NCI-H2227 (cell line): ENCODE results near the gene CD109.
"Not testable (repeated sequence)": the region's sequence is repeated elsewhere in the genome, so short reads cannot be mapped to it uniquely, and the experiment has no call there.

Source experiments
- DNase-seq: peaks from one replicate; lab custom pipeline; 2025; ENCODE audit not compliant: unreplicated experiment; lab: John Stamatoyannopoulos, UW

The CD109 gene

DNA sequence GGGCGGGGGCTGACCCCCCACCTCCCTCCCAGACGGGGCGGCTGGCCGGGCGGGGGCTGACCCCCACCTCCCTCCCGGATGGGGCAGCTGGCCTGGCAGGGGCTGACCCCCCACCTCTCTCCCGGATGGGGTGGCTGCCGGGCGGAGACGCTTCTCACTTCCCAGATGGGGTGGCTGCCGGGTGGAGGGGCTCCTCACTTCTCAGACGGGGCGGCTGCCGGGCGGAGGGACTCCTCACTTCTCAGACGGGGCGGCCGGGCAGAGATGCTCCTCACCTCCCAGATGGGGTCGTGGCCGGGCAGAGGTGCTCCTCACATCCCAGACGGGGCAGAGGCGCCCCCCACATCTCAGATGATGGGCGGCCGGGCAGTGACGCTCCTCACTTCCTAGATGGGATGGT is 155.0 kb downstream of the CD109 start:
- not testable (repeated sequence) for DNase-seq

- DNase-seq, result peak; percentile 3
Observed at GRCh38 chr6:73854998-73855718, 159.2 kb downstream of the CD109 start.

- DNase-seq, result no peak
Observed at GRCh38 chr6:73857341-73857890, 161.4 kb downstream of the CD109 start.

DNA sequence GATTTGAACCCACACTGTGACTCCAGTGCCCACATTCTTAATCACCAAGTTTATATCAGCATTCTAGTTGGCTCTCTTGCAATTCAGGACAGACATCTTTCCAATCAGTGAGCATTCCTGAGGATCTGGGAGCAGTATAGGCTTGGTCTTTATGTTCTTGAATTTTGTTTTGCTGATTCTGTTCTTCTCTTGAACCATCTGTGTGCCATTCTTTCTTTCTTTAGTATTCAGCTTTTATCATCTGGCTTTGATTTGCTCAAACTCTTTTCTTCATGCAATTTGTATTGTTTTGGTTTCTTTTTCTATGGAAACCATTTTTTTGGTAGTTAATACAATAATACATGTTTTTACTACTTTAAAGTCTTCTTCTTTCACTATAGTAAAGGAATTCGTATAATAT is 162.4 kb downstream of the CD109 start:
- no peak for DNase-seq

- no peak for DNase-seq
Observed at GRCh38 chr6:73860303-73860702, 164.3 kb downstream of the CD109 start.

DNA sequence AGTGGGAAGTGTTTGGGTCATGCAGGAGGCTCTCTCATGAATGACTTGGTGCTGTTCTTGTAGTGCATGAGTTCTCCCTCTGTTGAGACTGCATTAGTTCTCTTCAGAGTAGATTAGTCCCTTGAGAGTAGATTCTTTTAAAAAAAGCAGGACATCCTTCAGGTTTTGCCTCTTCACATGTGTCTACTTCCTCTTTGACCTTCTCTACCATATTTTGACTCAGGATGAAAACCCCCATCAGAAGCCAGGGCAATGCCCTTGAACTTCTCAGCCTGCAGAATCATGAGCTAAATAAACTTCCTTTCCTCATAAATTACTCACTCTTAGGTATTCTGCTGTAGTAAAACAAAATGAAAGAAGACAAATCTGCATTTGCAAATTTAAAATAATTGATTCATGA is 170.3 kb downstream of the CD109 start:
- no peak for DNase-seq

DNA sequence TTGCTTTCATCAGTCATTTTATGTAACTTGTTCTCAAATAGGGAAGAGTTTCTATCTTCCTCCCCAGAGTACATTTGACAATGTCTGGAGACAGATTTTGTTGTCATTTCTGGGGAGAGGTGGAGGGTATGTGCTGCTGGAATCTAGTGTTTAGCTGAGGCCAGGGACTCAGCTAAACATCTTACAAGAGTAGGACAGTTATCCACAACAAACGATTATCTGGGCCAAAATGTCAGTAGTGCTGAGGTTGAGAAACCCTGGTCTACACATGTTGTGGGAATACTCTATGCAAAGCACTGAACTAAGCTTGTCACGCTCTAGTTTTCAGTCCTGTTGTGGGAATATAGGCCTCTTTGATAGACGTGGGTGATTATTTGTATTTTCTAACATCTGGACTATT is 171.4 kb downstream of the CD109 start:
- DNase-seq, result no peak

DNA sequence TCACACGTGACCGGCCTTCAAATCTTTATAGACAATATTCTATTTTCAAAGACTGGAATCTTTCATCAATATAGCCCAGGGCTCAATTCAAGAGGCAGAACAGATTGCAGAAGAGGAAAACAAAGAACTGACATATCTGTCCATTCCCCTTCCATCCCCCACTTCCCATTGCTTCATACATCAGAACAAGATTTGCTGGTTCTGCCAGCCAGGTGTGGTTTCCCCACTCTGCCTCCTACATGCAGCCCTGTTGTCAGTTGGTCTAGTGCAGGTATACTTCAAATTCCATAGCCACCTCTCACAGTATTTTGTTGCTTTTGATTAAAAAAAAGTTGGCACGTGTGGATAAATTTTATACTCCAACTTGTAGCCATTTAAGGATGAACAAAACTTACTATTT is 174.9 kb downstream of the CD109 start:
- no peak for DNase-seq

GRCh38 chr6:73873081-73873480 is 177.1 kb downstream of the CD109 start:
- no peak for DNase-seq
